ENCODE measurements around the gene ST6GALNAC3.
A peak's percentile ranks its signal among the peaks of the same experiment; 100 is the strongest.
"Not testable (repeated sequence)": the region's sequence is repeated elsewhere in the genome, so short reads cannot be mapped to it uniquely, and the experiment has no call there.

Gene ST6GALNAC3

DNA sequence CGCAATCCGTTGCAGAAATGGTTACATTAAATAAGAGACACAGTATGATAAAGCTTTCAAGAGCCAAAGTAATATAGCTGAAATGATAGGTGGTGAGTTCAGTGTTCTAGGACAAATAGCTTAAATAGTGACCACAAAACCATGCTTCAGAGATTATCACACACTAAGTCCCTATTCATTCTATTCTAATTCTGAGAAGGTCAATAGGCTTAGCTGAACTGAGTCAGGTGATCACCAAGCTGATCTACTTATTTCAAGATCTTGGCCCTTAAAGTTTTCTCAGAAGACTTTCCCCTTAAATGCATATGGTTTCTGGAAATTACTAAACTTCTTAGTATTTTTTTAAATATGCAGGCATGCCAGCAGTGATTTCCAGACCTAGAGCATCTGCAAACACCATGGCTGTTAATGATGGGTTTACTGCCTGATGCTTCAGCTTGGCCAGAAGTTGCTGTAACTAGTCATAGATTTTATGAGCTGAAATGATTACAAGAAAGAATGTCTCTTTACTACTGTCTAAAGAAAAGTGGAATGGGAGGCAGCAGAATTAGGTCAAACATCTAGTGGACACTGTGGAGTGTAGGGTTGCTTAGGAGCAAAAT, 242.9 kb downstream of the ST6GALNAC3 start:
- DNase-seq (ENCODE audit: extremely low read depth in 1 of 2, low read depth in 1 of 2), result no peak

DNA sequence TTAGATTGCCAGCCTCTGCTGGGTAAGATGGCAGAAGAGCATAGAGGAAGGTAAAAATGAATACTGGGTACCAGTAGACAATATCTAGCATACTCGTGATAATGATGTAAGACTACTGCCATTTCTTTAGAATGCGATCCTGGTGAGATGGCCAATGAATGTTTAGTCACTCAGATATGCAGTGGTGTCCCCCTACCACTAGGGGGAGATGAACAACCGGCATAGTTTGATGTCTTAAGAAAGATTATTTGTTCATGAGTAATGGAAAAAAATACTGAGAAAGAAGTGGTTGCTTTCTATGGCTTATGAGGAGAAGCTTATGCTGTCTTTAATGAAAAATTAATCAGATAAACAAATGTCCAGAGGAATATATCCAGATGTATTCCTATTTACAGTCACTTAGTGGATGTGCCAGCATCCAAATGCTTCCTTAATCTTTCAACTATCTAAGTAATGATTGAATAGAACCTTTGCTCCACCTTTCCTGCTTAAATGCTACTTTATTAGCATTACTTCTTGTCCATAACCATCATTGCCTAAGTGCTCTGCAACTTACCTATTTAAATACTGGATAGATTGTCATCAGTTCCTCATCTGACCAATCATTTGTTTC, 256.6 kb downstream of the ST6GALNAC3 start:
- peak in 1 of 2 donors; percentile 4 for DNase-seq (ENCODE audit: extremely low read depth in 1 of 2, low read depth in 1 of 2)

DNA sequence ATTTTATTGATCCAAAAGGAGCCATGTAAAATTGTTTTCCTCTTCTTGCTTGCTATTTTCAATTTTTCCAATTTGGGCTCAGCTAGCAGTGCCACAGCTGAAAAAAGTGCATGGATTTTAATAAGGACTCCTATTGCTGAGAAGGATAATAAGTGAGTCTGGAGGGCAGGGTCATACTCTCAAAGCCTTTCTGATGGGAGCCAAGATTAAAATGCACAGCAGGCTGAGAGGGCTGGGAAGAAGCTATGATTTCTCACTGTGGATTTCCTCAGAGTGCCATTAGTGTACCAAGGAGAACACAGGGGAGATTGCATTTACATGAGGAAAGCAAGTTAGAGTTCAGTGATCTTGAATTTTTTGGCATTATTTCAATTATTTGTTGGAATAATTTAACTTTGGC, 261.3 kb downstream of the ST6GALNAC3 start:
- DNase-seq (ENCODE audit: extremely low read depth in 1 of 2, low read depth in 1 of 2), result no peak

DNA sequence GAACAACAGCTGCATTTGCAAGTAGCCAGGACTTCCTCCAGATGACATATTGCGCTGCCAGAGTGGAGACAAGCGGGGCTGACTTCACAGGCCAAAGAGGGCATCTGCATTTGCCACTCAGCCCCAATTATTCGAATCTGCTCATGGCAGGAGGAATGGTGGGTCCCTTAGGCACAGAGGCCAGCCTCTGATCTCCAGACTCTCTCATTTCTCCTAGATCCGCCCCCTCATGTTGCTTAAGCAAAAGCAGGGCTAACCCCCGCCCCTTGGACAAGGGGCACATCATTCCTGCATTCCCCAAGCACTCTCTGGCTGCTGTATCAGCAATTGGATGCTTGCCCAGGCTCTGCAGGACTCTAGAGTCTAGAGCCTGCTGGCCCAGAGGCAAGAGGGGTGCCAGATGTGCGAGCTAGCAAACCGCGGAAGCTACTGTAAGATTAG, 262.4 kb downstream of the ST6GALNAC3 start:
- DNase-seq (ENCODE audit: extremely low read depth in 1 of 2, low read depth in 1 of 2), result no peak

DNA sequence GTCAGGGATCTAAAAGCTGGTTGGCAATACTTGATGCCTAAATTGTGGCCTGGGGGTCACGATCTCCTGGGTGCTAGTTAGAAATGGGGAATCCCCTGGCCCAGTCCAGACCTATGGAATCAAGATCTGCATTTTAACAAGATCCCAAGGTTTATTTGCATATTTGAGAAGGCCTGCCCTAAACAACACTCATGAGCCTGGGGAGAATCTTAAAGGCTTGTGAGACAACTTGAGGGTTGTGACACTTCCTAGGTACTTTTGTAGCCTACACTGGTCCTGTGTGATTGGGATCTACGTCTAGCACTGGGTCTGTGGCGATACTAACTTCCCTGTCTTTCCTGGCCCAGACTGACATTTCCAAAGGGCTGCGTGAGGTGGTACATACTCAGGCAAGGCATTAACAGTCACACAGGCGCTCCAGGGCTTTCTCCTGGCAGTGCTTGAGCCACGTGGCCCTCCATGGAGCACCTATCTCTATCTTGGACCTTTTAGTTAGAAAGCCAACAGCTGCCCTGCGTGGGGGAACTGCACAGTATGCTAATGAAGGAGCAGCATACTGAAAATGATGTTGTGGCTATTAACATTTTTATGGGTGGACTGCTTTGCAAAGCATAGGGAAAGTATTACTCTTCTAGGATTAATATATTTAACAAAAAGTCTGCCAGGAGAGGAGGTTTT, 263.1 kb downstream of the ST6GALNAC3 start:
- no peak for DNase-seq (ENCODE audit: extremely low read depth in 1 of 2, low read depth in 1 of 2)

DNA sequence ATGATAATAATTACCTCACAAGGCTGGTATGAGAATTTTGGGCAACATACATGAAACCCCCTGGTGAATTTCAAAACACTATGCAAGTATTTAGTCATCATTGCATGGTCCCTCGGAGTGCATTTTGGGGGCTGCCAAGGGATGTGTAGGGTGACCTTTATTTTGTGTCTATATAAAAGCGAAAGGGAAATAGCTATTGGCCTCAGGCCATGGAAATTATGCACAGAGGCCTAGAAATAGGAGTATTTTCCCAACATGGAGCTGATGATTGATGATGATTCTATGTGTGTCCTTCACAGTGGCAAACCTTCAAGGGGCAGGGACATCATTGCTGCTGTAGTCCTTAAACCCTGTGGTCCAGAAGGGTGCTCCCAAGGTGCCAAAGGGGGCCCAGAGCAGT, 265.5 kb downstream of the ST6GALNAC3 start:
- DNase-seq (ENCODE audit: extremely low read depth in 1 of 2, low read depth in 1 of 2), result no peak

DNA sequence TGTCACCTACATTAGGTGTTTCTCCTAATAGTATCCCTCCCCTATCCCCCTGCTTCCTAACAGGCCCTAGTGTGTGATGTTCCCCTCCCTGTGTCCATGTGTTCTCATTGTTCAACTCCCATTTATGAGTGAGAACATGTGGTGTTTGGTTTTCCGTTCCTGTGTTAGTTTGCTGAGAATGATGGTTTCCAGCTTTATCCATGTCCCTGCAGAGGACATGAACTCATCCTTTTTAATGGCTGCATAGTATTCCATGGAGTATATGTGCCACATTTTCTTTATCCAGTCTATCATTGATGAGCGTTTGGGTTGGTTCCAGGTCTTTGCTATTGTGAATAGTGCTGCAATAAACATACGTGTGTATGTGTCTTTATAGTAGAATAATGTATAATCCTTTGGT, 267.3 kb downstream of the ST6GALNAC3 start:
- not testable (repeated sequence) for DNase-seq (ENCODE audit: extremely low read depth in 1 of 2, low read depth in 1 of 2)

DNA sequence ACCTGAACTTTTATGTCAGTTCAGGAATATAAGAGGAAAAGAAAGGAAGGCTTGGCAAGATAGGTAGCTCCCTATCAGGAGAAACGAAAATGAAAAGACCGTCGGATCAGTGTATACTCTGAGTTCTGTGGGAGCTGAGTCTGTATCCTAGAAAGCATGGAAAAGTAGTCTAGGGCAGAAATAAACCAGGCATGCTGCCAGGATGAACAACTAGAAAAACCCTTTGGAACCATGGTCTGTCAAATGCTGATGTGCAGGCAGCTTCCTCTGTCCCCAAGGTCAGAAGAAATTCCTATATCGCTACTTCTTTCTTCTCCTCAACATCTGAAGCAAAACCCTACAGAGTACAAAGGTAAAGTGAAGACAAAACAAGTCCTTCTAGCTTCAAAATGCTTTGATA, 268.8 kb downstream of the ST6GALNAC3 start:
- no peak for DNase-seq (ENCODE audit: extremely low read depth in 1 of 2, low read depth in 1 of 2)

DNA sequence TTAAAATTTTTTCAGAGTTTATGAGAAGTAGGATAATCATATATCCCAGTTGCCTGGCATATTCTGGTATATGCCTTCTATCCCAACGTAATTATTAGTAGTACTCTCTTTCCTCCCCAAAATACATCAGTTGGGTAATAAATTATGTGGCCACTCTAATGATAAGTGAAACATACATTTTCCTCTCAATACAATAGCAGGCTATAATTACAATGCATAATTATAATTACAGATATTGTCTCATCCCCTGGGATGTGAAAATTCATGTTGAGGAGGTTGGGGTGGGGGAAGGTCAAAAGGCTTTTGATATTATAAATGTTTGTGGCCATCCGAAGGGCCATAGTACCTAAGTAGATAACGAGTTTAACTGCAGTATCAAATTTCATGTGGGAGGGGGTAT, 277.1 kb downstream of the ST6GALNAC3 start:
- DNase-seq (ENCODE audit: extremely low read depth in 1 of 2, low read depth in 1 of 2), result no peak

DNA sequence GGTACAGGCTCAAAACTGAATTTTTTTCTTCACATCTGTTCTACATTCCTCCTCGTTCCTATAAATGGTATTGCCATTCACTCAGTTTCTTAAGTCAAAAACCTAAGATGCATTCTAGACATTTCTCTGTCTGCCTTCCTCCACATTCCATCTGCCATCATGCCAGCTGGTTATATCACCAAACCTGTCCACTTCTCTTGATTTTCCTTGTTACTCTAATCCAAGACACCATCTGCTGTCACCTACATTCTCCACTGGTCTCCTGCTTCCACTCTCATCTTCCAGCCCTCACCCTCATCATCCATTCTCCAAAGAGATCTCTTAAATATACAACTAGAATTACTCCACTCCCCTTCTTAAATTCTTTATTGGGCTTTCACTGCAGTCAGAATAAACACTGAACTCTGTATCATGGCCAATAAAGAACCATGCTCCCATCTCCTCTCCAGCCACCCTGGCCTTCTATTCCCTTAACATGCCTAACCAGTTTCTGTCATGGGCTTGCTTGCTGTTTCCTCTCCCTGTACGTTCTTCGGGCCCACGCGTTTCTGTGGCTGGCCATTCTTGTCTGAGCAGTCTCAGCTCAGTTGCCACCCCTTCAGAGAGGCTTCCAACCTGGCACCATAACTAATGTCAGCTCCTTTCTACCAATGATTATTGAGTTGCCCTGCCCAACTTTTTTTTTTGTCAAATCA, 278.3 kb downstream of the ST6GALNAC3 start:
- no peak for DNase-seq (ENCODE audit: extremely low read depth in 1 of 2, low read depth in 1 of 2)

DNA sequence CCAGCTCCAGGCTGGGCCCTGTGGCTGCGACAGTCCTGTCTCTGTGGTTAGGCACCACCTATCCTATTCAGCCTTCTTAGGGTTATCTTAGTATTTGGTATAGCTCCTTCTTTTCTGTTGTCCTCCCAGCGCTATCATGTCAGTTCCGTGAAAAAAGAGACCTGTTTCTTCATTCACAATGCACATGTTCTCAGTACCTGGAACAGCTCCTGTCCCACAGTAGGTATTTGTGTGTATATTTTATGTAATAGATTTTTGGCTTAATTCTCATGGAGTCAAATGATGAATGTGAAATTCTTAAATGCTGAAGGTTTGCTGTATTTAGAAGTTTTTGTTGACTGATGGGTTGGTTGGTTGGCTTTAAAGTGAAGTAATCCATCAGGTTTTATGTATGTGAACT, 279.7 kb downstream of the ST6GALNAC3 start:
- no peak for DNase-seq (ENCODE audit: extremely low read depth in 1 of 2, low read depth in 1 of 2)

DNA sequence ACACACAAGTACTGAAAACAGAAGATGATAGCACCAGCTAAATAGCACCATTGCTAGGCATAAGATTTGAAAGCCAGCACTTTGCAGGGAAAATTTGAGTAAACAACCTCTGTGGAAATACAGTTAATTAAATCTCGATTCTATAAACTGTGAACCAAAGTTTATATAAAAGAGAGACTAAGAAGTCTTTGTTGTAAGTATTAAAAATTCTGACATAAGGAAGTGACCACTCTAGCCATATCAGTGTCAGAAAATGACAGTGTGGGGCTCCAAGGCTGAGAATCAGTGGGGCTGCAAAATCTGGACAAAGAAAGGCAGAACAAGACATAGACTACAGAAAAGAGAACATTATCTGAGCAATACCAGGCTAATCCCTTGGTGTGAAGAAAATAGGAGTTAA, 292.2 kb downstream of the ST6GALNAC3 start:
- DNase-seq (ENCODE audit: extremely low read depth in 1 of 2, low read depth in 1 of 2), result no peak

DNA sequence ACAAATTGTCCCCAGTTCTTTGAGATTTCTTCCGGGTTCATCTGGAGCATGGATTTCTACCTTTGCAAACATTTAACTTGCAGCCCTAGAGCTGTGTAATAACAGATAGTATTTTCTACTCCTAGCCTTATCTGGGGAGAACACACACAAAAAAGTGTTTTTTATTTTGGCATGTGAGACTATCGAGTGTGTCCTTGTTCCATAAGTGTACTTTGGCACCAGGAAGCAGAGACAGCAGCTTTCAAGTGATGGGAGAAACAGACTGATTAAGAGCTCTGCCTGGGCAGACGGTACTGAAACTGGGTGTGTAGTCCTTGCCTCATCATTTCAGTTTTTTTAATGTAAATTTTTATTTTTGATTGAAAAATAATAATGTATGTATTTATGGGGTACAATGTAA, 297.4 kb downstream of the ST6GALNAC3 start:
- no peak for DNase-seq (ENCODE audit: extremely low read depth in 1 of 2, low read depth in 1 of 2)

DNA sequence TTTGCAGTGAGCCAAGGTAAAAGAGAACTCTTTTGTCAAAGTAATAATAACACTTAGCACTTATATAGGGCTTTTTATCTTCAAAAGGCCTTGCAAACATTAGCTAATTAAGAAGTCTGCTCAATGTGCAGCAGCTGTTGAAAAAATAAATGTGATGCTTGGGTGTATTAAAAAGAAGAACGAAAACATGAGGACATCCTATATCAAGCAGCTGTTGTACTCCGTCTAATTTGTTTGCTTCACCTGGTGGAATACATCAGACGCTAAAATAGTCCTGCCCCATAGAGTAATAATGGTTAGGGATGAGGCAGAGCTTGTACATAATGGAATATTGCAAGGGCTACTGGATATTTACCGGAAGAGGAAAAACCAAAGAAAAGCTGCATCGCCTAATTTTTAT, 299.5 kb downstream of the ST6GALNAC3 start:
- DNase-seq (ENCODE audit: extremely low read depth in 1 of 2, low read depth in 1 of 2), result no peak

DNA sequence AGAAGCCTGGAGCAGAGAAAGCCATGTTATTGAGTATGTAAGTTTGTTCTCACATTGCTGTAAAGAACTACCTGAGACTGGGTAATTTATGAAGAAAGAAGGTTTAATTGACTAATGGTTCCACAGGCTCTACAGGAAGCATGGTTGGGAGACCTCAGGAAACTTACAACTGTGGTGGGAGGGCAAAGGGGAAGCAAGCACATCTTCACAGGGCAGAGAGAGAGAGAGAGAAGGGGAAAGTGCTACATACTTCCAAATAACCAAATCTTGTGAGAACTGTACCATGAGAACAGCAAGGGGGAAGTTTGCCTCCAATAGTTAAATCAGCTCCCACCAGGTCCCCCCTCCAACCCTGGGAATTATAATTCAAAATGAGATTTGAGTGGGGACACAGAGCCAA, 302.7 kb downstream of the ST6GALNAC3 start:
- no peak for DNase-seq (ENCODE audit: extremely low read depth in 1 of 2, low read depth in 1 of 2)

DNA sequence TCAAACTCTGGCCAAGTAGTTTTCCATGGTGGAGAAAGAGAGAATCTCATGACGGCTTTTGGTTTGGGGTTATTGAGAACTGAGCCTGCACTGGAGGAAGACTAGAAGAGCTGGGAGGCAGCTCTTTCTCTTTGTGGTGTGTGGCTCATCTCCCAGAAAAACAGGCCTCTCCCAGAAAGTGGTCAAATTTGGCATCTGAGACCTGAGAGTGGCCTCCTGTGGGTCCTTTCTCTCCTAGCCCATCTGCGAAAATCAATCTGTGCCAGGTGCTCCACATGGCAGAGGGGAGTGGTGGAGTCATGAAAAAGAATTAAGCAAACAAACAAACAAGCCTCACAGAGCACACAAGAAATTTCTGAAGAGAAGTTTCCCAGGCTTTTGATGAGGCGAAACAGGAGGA, 305.0 kb downstream of the ST6GALNAC3 start:
- DNase-seq (ENCODE audit: extremely low read depth in 1 of 2, low read depth in 1 of 2), result no peak

DNA sequence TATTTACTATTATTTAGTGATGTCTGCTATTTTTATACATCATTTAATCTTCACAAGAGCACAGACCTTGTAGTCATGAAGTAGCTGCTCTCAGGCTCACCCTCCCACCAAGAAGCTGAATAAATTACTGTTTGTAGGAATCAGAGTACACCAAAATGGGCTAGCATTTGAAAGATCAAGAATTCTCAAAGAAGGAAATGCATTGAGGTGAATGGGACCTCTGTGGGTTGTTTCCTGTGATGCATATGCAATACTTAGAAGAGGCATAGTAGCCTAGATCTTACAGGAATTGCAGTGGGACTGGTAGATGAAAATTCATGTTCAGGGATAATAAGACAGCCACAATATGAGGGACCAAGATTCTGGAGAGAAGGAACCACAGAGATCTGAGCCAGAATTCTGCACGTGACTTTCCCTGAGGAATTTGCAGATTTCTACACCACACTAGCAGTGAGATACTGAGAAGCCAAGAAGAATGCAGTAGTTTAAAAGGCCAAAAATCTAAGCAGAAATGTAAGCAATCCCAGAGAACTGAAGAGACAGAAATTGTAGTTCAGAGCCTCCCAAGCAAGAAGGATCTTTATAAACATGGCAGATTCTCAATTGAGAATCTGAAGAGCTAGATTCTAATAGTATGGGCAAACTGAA, 307.0 kb downstream of the ST6GALNAC3 start:
- DNase-seq (ENCODE audit: extremely low read depth in 1 of 2, low read depth in 1 of 2), result no peak

DNA sequence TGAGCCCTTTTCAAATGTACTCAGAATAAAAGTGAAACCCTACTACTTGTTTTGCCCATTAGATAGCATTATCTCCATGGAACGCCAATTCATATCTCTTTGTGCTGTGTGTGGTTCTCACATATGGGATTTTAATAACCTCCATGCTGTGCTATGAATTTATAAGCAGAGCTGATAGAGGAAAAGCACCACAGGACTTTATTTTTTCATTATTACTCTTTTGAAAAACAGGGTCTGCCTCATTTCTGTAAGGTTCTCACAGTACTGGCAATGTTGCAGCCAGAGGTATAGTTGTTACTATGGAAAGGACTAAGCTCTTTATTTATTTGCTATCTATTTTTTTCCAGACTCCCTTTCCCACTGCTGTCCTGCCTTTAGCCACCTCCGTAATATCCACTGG, 313.7 kb downstream of the ST6GALNAC3 start:
- DNase-seq (ENCODE audit: extremely low read depth in 1 of 2, low read depth in 1 of 2), result no peak

DNA sequence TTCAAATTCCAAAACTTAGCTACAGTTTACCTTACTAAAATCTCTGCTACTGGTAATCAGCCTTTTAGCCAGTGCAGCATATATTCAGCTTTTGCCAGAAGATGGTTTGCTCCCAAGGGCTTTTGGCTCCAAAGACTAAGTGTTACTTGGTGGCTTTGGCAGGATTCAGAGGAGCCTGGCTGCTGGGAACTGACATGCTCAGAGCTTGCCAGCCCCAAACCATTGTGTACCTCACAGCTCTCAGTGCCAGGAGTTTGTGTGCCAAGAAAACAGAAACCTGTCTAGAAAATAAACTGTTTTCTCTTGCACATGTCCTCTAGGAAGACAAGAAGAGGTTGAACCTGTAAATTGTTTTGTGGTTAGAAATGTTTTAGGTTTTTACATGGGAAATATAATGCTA, 315.9 kb downstream of the ST6GALNAC3 start:
- DNase-seq (ENCODE audit: extremely low read depth in 1 of 2, low read depth in 1 of 2), result no peak

DNA sequence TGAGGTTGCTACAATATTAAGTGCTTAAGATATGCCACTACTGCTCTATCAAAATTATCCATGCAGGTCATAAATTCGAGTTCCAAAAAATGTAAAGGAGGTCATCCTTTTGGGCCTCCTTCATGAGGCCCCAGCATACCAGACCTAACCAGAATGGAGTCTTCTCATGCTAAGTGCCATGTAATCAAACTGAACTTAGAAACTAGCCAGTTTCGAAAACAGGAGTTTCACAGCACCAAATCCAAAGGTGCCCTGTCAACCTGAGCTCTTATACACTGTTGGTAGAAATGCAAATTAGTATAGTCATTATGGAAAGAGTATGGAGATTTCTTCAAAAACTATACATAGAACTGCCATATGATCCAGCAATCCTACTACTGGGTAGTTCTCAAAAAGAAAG, 320.5 kb downstream of the ST6GALNAC3 start:
- no peak for DNase-seq (ENCODE audit: extremely low read depth in 1 of 2, low read depth in 1 of 2)

DNA sequence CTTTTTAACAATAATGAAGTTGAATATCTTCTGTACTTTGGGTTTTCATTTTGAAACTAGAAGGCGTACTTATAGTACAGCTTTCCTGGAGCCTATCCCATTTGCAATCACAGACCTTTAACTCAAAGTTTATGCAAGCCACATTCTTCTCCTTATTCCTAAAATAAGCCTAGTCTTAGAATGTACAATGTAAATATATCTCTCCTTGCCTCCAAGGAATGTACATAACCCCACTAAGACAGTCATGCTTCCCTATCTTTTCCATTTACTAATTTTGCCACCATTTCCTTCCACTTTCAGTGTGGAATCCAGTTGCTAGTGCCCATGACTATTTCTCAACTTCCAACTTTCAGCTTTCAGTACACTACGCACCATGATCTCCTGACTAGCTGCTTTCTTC, 327.6 kb downstream of the ST6GALNAC3 start:
- DNase-seq (ENCODE audit: extremely low read depth in 1 of 2, low read depth in 1 of 2), result no peak
